Measurements from ENCODE around the gene SLC7A1. TPM values are rescaled to one million over a fixed set of nuclear protein-coding genes. Genes with fewer than 3 reads are reported as not detected.

Gene SLC7A1
- total RNA-seq, 2 donors from 2014 or later: 8.6 to 19.5 TPM

DNA sequence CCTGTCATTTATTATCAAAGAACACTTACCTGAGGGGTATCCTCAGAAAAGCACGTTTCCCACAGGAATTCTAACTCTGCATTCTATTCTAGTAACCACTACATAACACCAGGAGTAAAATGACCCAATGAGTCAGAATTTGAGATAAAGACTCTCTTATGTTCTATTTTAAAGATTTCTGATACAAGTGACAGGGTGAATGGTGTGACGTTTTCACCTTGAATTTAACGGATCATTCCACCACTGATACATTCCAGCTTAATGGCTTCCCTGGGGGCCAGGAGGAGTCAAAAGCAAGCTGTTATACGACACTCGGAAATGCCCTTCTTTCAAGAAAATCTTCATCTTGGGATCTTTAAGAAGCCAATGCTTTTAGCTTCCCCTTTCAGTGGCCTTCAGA, 55.2 kb downstream of the SLC7A1 start:
- H3K4me3 ChIP-seq: no peak overlapping the region
- H3K27me3 ChIP-seq: no peaks in the 10 kb centered on the region
- DNase-seq (ENCODE audit: low spot score): no peak
- H3K9me3 ChIP-seq: no peaks in the 10 kb centered on the region
- H3K4me1 ChIP-seq: no peaks in the 10 kb centered on the region
- H3K36me3 ChIP-seq: no peaks in the 10 kb centered on the region
- H3K27ac ChIP-seq: no peak overlapping the region
- TF ChIP-seq, protein P1, sequence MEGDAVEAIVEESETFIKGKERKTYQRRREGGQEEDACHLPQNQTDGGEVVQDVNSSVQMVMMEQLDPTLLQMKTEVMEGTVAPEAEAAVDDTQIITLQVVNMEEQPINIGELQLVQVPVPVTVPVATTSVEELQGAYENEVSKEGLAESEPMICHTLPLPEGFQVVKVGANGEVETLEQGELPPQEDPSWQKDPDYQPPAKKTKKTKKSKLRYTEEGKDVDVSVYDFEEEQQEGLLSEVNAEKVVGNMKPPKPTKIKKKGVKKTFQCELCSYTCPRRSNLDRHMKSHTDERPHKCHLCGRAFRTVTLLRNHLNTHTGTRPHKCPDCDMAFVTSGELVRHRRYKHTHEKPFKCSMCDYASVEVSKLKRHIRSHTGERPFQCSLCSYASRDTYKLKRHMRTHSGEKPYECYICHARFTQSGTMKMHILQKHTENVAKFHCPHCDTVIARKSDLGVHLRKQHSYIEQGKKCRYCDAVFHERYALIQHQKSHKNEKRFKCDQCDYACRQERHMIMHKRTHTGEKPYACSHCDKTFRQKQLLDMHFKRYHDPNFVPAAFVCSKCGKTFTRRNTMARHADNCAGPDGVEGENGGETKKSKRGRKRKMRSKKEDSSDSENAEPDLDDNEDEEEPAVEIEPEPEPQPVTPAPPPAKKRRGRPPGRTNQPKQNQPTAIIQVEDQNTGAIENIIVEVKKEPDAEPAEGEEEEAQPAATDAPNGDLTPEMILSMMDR (IDR thresholded peaks at IDR 0.05): no peak

GRCh38 chr13:29539856-29540255, 55.6 kb downstream of the SLC7A1 start:
- no peaks in the 10 kb centered on the region for H3K9me3 ChIP-seq
- H3K27me3 ChIP-seq: no peaks in the 10 kb centered on the region
- DNase-seq (ENCODE audit: low spot score): no peak
- TF ChIP-seq, protein P1 (IDR thresholded peaks at IDR 0.05): no peak
- H3K4me1 ChIP-seq: no peaks in the 10 kb centered on the region
- no peak overlapping the region for H3K4me3 ChIP-seq
- peaks cover 4% of the 10 kb centered on the region for H3K36me3 ChIP-seq
- H3K27ac ChIP-seq: no peak overlapping the region

DNA sequence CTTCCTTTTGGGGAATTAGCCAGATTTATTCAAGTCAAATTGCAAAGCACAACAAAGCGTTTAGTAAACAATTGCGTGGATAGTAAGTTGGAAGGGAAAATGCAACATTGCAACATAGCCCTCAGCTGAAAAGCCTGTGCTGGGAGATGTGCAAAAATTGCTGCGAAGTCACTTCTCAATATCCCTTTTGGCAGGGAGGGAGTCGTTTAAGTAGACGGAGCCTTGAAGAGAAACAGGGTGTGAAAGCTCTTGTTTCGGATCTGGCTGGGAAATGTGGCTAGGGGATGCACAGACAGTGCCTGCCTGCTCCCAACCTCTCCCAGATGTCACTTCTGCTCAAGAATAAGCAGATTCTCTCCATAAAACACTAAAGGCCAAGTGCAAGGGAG, 56.8 kb downstream of the SLC7A1 start:
- TF ChIP-seq, protein P1 (IDR thresholded peaks at IDR 0.05): no peak
- Histone ChIP-seq H3K27me3 (no peaks in the 10 kb centered on the region), H3K27ac (no peak overlapping the region), H3K4me1 (no peaks in the 10 kb centered on the region), H3K36me3 (peaks cover 6% of the 10 kb centered on the region), H3K9me3 (no peaks in the 10 kb centered on the region), H3K4me3 (no peak overlapping the region)
- DNase-seq (ENCODE audit: low spot score): no peak

DNA sequence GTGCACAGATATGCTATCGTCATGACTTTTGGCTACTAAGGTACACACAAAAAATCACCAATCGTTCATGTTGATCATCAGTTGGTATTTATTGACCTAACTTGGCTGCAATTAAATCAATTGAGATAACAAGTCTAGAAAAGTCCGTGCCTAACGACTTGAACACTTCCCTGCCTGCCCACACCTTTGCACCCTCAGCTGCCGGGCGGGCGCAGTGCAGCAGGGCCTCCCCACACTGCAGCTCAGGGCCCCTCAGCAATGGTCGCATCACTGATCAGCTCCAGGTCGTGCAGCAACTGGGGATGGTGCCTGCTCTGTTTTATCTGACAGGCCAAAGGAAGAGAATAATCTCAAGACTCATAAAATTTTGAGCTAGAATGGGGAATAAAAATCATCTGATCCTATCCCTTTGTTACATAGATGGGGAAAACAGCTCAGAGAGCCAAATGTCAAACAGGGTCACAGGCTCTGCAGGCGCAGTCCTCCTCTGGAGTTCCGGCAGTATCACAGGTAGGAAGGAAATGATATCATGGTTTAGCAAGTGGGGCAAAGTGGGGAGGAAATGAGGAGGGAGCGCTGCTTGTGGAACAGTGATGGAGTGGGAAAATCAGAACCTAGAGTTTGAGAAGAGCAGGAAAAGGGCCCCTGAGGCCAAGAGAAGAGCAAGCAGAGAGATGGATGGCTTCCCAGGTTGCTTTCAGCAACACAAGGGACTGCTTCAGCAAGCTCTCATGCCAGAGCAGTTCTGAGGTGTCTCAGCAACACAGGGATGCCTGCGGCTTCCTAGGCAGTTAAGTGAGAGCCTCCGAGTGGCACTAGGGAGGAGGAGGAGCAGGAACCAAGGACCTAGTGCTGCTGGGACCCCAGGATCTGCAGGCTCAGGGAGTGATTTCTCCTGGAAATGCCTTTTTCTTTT, 57.5 kb downstream of the SLC7A1 start:
- DNase-seq (ENCODE audit: low spot score): no peak
- Histone ChIP-seq H3K9me3 (no peaks in the 10 kb centered on the region), H3K4me3 (no peak overlapping the region), H3K36me3 (peaks cover 6% of the 10 kb centered on the region), H3K27me3 (no peaks in the 10 kb centered on the region), H3K27ac (no peak overlapping the region), H3K4me1 (no peaks in the 10 kb centered on the region)
- TF ChIP-seq, protein P1 (IDR thresholded peaks at IDR 0.05): no peak

GRCh38 chr13:29536853-29537252, 58.6 kb downstream of the SLC7A1 start:
- Histone ChIP-seq H3K27me3 (no peaks in the 10 kb centered on the region), H3K9me3 (no peaks in the 10 kb centered on the region), H3K4me3 (no peak overlapping the region), H3K4me1 (no peaks in the 10 kb centered on the region), H3K27ac (no peak overlapping the region), H3K36me3 (peaks cover 15% of the 10 kb centered on the region)
- DNase-seq (ENCODE audit: low spot score): no peak
- TF ChIP-seq, protein P1 (IDR thresholded peaks at IDR 0.05): no peak
